ENCODE data around the gene MCF2L. TPM values are rescaled to one million over a fixed set of nuclear protein-coding genes. Genes with fewer than 3 reads are reported as not detected.

Gene MCF2L
- total and polyA plus RNA-seq, 2 experiments from 2014 or later = 4.8 to 25.6 TPM

- TF ChIP-seq, protein P1, sequence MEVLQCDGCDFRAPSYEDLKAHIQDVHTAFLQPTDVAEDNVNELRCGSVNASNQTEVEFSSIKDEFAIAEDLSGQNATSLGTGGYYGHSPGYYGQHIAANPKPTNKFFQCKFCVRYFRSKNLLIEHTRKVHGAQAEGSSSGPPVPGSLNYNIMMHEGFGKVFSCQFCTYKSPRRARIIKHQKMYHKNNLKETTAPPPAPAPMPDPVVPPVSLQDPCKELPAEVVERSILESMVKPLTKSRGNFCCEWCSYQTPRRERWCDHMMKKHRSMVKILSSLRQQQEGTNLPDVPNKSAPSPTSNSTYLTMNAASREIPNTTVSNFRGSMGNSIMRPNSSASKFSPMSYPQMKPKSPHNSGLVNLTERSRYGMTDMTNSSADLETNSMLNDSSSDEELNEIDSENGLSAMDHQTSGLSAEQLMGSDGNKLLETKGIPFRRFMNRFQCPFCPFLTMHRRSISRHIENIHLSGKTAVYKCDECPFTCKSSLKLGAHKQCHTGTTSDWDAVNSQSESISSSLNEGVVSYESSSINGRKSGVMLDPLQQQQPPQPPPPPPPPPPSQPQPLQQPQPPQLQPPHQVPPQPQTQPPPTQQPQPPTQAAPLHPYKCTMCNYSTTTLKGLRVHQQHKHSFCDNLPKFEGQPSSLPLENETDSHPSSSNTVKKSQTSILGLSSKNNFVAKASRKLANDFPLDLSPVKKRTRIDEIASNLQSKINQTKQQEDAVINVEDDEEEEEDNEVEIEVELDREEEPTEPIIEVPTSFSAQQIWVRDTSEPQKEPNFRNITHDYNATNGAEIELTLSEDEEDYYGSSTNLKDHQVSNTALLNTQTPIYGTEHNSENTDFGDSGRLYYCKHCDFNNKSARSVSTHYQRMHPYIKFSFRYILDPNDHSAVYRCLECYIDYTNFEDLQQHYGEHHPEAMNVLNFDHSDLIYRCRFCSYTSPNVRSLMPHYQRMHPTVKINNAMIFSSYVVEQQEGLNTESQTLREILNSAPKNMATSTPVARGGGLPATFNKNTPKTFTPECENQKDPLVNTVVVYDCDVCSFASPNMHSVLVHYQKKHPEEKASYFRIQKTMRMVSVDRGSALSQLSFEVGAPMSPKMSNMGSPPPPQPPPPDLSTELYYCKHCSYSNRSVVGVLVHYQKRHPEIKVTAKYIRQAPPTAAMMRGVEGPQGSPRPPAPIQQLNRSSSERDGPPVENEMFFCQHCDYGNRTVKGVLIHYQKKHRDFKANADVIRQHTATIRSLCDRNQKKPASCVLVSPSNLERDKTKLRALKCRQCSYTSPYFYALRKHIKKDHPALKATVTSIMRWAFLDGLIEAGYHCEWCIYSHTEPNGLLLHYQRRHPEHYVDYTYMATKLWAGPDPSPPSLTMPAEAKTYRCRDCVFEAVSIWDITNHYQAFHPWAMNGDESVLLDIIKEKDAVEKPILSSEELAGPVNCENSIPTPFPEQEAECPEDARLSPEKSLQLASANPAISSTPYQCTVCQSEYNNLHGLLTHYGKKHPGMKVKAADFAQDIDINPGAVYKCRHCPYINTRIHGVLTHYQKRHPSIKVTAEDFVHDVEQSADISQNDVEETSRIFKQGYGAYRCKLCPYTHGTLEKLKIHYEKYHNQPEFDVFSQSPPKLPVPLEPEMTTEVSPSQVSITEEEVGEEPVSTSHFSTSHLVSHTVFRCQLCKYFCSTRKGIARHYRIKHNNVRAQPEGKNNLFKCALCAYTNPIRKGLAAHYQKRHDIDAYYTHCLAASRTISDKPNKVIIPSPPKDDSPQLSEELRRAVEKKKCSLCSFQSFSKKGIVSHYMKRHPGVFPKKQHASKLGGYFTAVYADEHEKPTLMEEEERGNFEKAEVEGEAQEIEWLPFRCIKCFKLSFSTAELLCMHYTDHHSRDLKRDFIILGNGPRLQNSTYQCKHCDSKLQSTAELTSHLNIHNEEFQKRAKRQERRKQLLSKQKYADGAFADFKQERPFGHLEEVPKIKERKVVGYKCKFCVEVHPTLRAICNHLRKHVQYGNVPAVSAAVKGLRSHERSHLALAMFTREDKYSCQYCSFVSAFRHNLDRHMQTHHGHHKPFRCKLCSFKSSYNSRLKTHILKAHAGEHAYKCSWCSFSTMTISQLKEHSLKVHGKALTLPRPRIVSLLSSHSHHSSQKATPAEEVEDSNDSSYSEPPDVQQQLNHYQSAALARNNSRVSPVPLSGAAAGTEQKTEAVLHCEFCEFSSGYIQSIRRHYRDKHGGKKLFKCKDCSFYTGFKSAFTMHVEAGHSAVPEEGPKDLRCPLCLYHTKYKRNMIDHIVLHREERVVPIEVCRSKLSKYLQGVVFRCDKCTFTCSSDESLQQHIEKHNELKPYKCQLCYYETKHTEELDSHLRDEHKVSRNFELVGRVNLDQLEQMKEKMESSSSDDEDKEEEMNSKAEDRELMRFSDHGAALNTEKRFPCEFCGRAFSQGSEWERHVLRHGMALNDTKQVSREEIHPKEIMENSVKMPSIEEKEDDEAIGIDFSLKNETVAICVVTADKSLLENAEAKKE (CRISPR knock-in tag; IDR thresholded peaks at IDR 0.05) = no peak
- TF ChIP-seq, protein P2, sequence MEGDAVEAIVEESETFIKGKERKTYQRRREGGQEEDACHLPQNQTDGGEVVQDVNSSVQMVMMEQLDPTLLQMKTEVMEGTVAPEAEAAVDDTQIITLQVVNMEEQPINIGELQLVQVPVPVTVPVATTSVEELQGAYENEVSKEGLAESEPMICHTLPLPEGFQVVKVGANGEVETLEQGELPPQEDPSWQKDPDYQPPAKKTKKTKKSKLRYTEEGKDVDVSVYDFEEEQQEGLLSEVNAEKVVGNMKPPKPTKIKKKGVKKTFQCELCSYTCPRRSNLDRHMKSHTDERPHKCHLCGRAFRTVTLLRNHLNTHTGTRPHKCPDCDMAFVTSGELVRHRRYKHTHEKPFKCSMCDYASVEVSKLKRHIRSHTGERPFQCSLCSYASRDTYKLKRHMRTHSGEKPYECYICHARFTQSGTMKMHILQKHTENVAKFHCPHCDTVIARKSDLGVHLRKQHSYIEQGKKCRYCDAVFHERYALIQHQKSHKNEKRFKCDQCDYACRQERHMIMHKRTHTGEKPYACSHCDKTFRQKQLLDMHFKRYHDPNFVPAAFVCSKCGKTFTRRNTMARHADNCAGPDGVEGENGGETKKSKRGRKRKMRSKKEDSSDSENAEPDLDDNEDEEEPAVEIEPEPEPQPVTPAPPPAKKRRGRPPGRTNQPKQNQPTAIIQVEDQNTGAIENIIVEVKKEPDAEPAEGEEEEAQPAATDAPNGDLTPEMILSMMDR (conservative IDR thresholded peaks at IDR 0.05; ENCODE audit: low read depth in 2 of 2) = no peak
- TF ChIP-seq ZNF331 (CRISPR knock-in tag; IDR thresholded peaks at IDR 0.05; ENCODE audit: low read depth) = no peak
- TF ChIP-seq, protein P3, sequence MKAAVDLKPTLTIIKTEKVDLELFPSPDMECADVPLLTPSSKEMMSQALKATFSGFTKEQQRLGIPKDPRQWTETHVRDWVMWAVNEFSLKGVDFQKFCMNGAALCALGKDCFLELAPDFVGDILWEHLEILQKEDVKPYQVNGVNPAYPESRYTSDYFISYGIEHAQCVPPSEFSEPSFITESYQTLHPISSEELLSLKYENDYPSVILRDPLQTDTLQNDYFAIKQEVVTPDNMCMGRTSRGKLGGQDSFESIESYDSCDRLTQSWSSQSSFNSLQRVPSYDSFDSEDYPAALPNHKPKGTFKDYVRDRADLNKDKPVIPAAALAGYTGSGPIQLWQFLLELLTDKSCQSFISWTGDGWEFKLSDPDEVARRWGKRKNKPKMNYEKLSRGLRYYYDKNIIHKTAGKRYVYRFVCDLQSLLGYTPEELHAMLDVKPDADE (IDR thresholded peaks at IDR 0.05) = no peak
- TF ChIP-seq EZH2phosphoT487 (IDR thresholded peaks at IDR 0.05; ENCODE audit: unreplicated experiment) = no peak
- TF ChIP-seq CREB1 (CRISPR knock-in tag; IDR thresholded peaks at IDR 0.05; ENCODE audit: low read depth) = no peak
Measured at GRCh38 chr13:113086991-113087922, 118.2 kb downstream of the MCF2L start (continued).
